ENCODE results near the gene TPSD1.

DNA sequence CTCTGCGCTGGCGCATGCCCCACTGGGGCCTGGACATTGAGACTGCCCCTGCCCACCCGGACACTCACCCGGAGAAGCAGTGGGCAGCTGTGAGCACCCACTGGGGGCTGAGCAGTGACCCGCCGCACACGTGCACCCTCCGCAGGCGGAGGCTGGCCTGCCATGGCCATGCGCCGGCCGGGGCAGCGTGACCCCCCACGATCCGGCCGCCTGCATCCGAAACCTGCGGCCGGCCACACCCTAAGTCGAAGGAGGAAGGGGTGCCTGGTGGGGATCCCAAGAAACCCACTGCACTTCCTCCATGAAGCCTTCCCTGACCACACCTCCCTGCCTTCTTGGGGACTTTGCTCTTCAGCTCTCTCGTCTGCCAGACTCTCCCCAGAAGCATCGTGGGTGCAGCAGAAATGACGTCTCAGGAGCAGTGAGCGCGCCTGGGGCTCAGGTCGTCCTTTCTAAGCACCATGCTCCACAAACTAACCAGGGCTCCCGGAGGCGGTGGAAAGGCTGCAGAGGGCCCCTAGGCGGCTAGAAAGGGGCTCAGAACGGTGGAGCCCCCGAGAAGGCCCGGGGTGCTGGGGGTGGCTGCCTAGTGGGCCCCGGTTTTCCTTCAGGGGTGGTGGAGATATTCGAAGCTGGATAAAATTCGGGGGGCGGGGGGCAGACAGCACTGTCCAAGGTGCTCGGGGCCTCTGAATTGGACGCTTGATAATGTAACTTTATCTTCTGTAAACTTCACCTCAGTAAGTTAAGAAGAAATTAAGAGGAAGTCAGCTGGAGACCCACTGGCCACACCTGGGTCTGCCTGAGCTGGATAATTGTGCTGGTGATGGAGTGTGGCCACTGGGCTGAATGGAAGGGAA lies 32.3 kb upstream of the TPSD1 start:
- TF ChIP-seq RELA (CRISPR knock-in tag; IDR thresholded peaks at IDR 0.05; ENCODE audit: borderline replicate concordance) = no peak
- no peak for TF ChIP-seq MXD4 (CRISPR knock-in tag; IDR thresholded peaks at IDR 0.05; ENCODE audit: borderline replicate concordance)
- TF ChIP-seq, protein P1, sequence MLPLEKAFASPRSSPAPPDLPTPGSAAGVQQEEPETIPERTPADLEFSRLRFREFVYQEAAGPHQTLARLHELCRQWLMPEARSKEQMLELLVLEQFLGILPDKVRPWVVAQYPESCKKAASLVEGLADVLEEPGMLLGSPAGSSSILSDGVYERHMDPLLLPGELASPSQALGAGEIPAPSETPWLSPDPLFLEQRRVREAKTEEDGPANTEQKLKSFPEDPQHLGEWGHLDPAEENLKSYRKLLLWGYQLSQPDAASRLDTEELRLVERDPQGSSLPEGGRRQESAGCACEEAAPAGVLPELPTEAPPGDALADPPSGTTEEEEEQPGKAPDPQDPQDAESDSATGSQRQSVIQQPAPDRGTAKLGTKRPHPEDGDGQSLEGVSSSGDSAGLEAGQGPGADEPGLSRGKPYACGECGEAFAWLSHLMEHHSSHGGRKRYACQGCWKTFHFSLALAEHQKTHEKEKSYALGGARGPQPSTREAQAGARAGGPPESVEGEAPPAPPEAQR (CRISPR knock-in tag; IDR thresholded peaks at IDR 0.05) = no peak
- TF ChIP-seq, protein P2, sequence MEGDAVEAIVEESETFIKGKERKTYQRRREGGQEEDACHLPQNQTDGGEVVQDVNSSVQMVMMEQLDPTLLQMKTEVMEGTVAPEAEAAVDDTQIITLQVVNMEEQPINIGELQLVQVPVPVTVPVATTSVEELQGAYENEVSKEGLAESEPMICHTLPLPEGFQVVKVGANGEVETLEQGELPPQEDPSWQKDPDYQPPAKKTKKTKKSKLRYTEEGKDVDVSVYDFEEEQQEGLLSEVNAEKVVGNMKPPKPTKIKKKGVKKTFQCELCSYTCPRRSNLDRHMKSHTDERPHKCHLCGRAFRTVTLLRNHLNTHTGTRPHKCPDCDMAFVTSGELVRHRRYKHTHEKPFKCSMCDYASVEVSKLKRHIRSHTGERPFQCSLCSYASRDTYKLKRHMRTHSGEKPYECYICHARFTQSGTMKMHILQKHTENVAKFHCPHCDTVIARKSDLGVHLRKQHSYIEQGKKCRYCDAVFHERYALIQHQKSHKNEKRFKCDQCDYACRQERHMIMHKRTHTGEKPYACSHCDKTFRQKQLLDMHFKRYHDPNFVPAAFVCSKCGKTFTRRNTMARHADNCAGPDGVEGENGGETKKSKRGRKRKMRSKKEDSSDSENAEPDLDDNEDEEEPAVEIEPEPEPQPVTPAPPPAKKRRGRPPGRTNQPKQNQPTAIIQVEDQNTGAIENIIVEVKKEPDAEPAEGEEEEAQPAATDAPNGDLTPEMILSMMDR (IDR thresholded peaks at IDR 0.05) = no peak
- TF ChIP-seq ZNF121 (CRISPR knock-in tag; IDR thresholded peaks at IDR 0.05) = no peak
- TF ChIP-seq, protein P3, sequence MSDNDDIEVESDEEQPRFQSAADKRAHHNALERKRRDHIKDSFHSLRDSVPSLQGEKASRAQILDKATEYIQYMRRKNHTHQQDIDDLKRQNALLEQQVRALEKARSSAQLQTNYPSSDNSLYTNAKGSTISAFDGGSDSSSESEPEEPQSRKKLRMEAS (CRISPR knock-in tag; IDR thresholded peaks at IDR 0.05) = no peak
- no peak for TF ChIP-seq E2F5 (CRISPR knock-in tag; IDR thresholded peaks at IDR 0.05)
- no peak for TF ChIP-seq OVOL2 (CRISPR knock-in tag; IDR thresholded peaks at IDR 0.05; ENCODE audit: borderline replicate concordance)
- TF ChIP-seq, protein P4, sequence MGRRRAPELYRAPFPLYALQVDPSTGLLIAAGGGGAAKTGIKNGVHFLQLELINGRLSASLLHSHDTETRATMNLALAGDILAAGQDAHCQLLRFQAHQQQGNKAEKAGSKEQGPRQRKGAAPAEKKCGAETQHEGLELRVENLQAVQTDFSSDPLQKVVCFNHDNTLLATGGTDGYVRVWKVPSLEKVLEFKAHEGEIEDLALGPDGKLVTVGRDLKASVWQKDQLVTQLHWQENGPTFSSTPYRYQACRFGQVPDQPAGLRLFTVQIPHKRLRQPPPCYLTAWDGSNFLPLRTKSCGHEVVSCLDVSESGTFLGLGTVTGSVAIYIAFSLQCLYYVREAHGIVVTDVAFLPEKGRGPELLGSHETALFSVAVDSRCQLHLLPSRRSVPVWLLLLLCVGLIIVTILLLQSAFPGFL (CRISPR knock-in tag; IDR thresholded peaks at IDR 0.05; ENCODE audit: borderline replicate concordance) = no peak

Data from WTC11 (cell line).